ENCODE results near the gene WWC2. TPM values are rescaled to one million over a fixed set of nuclear protein-coding genes. Genes with fewer than 3 reads are reported as not detected.
"Not testable (repeated sequence)": the region's sequence is repeated elsewhere in the genome, so short reads cannot be mapped to it uniquely, and the experiment has no call there.

The WWC2 gene
- total RNA-seq, 1 donor from 2014 or later = 34.4 TPM

GRCh38 chr4:183132865-183133264 is 33.8 kb downstream of the WWC2 start:
- no peak for ATAC-seq (ENCODE audit: poor library complexity)
- no peak for DNase-seq
- intact Hi-C loops (cut with DNase I) = no loop called here

- ATAC-seq (ENCODE audit: poor library complexity) (no peak), DNase-seq (no peak)
- intact Hi-C loops (cut with DNase I) = no loop called here
These were observed 37.8 kb downstream of the WWC2 start for GRCh38 chr4:183136855-183137254.

GRCh38 chr4:183139058-183139750 is 40.1 kb downstream of the WWC2 start:
- ATAC-seq (ENCODE audit: poor library complexity) (no peak), DNase-seq (no peak)
- intact Hi-C loops (cut with DNase I) = no loop called here

- intact Hi-C loops (cut with DNase I) = no loop called here
- ATAC-seq (ENCODE audit: poor library complexity) = no peak
- no peak for DNase-seq
These were observed 41.0 kb downstream of the WWC2 start for GRCh38 chr4:183139972-183140570.

GRCh38 chr4:183140911-183141320 is 41.9 kb downstream of the WWC2 start:
- ATAC-seq (ENCODE audit: poor library complexity) = no peak
- no peak for DNase-seq
- intact Hi-C loops (cut with DNase I) = no loop called here

GRCh38 chr4:183141997-183142396 is 42.9 kb downstream of the WWC2 start:
- peak; percentile 41 for ATAC-seq (ENCODE audit: poor library complexity)
- no peak for DNase-seq
- intact Hi-C loops (cut with DNase I) = no loop called here

- DNase-seq (peak; percentile 80), ATAC-seq (ENCODE audit: poor library complexity) (peak; percentile 92)
- intact Hi-C loops (cut with DNase I) = no loop called here
These were observed 43.8 kb downstream of the WWC2 start for GRCh38 chr4:183142571-183143550.

- intact Hi-C loops (cut with DNase I) = no loop called here
- ATAC-seq (ENCODE audit: poor library complexity) (no peak), DNase-seq (no peak)
These were observed 45.7 kb downstream of the WWC2 start for GRCh38 chr4:183144787-183145186.

- no peak for DNase-seq
- intact Hi-C loops (cut with DNase I) = no loop called here
- ATAC-seq (ENCODE audit: poor library complexity) = no peak
These were observed 46.7 kb downstream of the WWC2 start for GRCh38 chr4:183145773-183146172.

GRCh38 chr4:183146478-183146877 is 47.4 kb downstream of the WWC2 start:
- ATAC-seq (ENCODE audit: poor library complexity) (peak; percentile 66), DNase-seq (no peak)
- intact Hi-C loops (cut with DNase I) = no loop called here

GRCh38 chr4:183147196-183147595 is 48.1 kb downstream of the WWC2 start:
- intact Hi-C loops (cut with DNase I) = no loop called here
- ATAC-seq (ENCODE audit: poor library complexity) (no peak), DNase-seq (no peak)

- intact Hi-C loops (cut with DNase I) = no loop called here
- ATAC-seq (ENCODE audit: poor library complexity) (no peak), DNase-seq (no peak)
These were observed 48.9 kb downstream of the WWC2 start for GRCh38 chr4:183147983-183148382.

- ATAC-seq (ENCODE audit: poor library complexity) = no peak
- intact Hi-C loops (cut with DNase I) = no loop called here
- DNase-seq = no peak
These were observed 50.8 kb downstream of the WWC2 start for GRCh38 chr4:183149616-183150539.

- DNase-seq; intact Hi-C loops (cut with DNase I); ATAC-seq (ENCODE audit: poor library complexity): not testable (repeated sequence)
These were observed 51.6 kb downstream of the WWC2 start for GRCh38 chr4:183150664-183151063.

GRCh38 chr4:183152232-183152631 is 53.2 kb downstream of the WWC2 start:
- ATAC-seq (ENCODE audit: poor library complexity); DNase-seq; intact Hi-C loops (cut with DNase I): not testable (repeated sequence)

GRCh38 chr4:183153190-183153916 is 54.3 kb downstream of the WWC2 start:
- intact Hi-C loops (cut with DNase I) = no loop called here
- no peak for ATAC-seq (ENCODE audit: poor library complexity)
- DNase-seq = no peak

GRCh38 chr4:183154701-183155391 is 55.8 kb downstream of the WWC2 start:
- intact Hi-C loops (cut with DNase I) = no loop called here
- DNase-seq (no peak), ATAC-seq (ENCODE audit: poor library complexity) (peak; percentile 85)

All from Right ventricle myocardium superior (tissue), 1 donor.